ENCODE measurements around the gene AIF1.

The AIF1 gene

DNA sequence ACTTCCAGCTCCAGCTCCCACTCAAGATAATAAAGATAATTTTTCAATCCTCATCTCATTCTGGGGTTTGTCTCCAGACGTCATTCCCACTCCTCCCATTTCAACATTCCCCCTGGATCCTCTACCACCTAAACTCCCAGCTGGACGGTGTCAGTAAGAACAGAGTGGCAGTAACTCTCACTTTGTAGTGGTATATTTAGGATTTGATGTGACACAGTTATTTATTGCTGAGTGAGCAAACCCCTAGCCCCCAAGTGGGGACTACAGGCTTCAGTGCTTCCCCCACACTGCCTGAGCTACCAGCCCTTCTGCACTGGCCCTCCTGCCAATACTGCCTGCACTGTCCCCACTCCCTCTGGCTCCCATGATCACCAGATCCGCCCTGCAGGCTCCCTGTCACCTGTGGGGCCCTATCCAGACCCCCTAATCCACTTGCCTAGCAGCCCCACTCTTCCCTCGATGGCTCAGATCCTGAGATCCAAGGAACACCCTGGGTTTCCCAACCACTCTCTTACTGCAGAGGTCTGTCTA, 43.2 kb downstream of the AIF1 start:
- no peak for ATAC-seq
- TF ChIP-seq ZC3H10 (CRISPR knock-in tag; IDR thresholded peaks at IDR 0.05) (no peak), RARB (CRISPR knock-in tag; IDR thresholded peaks at IDR 0.05) (no peak), ZNF565 (CRISPR knock-in tag; conservative IDR thresholded peaks at IDR 0.05; ENCODE audit: low read depth) (no peak)
- TF ChIP-seq, protein P1, sequence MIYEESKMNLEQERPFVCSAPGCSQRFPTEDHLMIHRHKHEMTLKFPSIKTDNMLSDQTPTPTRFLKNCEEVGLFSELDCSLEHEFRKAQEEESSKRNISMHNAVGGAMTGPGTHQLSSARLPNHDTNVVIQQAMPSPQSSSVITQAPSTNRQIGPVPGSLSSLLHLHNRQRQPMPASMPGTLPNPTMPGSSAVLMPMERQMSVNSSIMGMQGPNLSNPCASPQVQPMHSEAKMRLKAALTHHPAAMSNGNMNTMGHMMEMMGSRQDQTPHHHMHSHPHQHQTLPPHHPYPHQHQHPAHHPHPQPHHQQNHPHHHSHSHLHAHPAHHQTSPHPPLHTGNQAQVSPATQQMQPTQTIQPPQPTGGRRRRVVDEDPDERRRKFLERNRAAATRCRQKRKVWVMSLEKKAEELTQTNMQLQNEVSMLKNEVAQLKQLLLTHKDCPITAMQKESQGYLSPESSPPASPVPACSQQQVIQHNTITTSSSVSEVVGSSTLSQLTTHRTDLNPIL (CRISPR knock-in tag; IDR thresholded peaks at IDR 0.05; ENCODE audit: low read depth), result no peak

DNA sequence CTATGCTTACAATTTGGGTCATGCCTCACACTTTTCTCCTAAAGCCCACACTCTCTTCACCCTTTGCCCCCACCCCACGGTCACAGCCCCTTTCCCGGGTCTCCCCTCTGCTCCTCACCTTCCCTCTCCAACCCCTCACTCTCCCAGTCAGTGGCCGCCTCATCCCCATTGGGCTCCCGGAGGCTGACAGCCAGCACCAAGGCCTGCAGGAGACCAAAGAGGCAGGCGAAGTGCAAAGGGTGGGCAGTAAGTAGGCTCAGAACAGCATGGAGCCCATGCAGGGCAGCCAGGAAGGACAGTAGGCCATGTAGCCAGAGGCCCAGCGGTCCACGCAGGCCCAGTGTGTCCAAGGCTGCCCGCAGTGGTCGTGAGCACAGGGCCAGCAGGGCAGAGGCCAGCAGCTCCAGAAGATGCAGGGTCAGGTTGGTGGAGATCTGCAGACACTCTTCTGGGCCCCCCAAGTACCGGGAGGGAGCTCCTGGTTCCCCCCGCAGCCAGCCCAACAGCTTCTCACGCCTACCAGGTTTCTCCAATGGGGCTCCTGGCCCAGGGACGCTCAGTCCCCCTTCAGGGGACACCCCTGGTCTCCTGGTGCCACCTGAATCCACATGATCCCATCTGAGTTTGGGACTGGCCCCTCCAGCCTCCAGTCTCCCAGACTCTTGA, 44.1 kb downstream of the AIF1 start:
- ATAC-seq, result no peak
- TF ChIP-seq ZNF8 (CRISPR knock-in tag; IDR thresholded peaks at IDR 0.05), result no peak
- no peak for TF ChIP-seq GLIS3 (CRISPR knock-in tag; IDR thresholded peaks at IDR 0.05)
- TF ChIP-seq ZFP30 (CRISPR knock-in tag; IDR thresholded peaks at IDR 0.05), result no peak
- TF ChIP-seq PPARA (CRISPR knock-in tag; IDR thresholded peaks at IDR 0.05; ENCODE audit: borderline replicate concordance), result no peak
- no peak for TF ChIP-seq ARNTL (CRISPR knock-in tag; IDR thresholded peaks at IDR 0.05; ENCODE audit: borderline replicate concordance, low read depth)
- TF ChIP-seq TCF4 (CRISPR knock-in tag; IDR thresholded peaks at IDR 0.05; ENCODE audit: borderline replicate concordance), result no peak
- no peak for TF ChIP-seq ZNF70 (CRISPR knock-in tag; IDR thresholded peaks at IDR 0.05)
- no peak for TF ChIP-seq ZFP3 (CRISPR knock-in tag; IDR thresholded peaks at IDR 0.05)
- TF ChIP-seq, protein P1 (CRISPR knock-in tag; IDR thresholded peaks at IDR 0.05; ENCODE audit: low read depth), result no peak
- no peak for TF ChIP-seq CSDC2 (CRISPR knock-in tag; IDR thresholded peaks at IDR 0.05)
- TF ChIP-seq BACH2 (CRISPR knock-in tag; IDR thresholded peaks at IDR 0.05; ENCODE audit: borderline replicate concordance), result no peak
- TF ChIP-seq, protein P2, sequence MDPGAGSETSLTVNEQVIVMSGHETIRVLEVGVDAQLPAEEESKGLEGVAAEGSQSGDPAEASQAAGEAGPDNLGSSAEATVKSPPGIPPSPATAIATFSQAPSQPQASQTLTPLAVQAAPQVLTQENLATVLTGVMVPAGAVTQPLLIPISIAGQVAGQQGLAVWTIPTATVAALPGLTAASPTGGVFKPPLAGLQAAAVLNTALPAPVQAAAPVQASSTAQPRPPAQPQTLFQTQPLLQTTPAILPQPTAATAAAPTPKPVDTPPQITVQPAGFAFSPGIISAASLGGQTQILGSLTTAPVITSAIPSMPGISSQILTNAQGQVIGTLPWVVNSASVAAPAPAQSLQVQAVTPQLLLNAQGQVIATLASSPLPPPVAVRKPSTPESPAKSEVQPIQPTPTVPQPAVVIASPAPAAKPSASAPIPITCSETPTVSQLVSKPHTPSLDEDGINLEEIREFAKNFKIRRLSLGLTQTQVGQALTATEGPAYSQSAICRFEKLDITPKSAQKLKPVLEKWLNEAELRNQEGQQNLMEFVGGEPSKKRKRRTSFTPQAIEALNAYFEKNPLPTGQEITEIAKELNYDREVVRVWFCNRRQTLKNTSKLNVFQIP (CRISPR knock-in tag; IDR thresholded peaks at IDR 0.05; ENCODE audit: borderline replicate concordance, low read depth), result no peak
- TF ChIP-seq, protein P3, sequence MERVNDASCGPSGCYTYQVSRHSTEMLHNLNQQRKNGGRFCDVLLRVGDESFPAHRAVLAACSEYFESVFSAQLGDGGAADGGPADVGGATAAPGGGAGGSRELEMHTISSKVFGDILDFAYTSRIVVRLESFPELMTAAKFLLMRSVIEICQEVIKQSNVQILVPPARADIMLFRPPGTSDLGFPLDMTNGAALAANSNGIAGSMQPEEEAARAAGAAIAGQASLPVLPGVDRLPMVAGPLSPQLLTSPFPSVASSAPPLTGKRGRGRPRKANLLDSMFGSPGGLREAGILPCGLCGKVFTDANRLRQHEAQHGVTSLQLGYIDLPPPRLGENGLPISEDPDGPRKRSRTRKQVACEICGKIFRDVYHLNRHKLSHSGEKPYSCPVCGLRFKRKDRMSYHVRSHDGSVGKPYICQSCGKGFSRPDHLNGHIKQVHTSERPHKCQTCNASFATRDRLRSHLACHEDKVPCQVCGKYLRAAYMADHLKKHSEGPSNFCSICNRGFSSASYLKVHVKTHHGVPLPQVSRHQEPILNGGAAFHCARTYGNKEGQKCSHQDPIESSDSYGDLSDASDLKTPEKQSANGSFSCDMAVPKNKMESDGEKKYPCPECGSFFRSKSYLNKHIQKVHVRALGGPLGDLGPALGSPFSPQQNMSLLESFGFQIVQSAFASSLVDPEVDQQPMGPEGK (CRISPR knock-in tag; IDR thresholded peaks at IDR 0.05; ENCODE audit: borderline replicate concordance), result no peak

DNA sequence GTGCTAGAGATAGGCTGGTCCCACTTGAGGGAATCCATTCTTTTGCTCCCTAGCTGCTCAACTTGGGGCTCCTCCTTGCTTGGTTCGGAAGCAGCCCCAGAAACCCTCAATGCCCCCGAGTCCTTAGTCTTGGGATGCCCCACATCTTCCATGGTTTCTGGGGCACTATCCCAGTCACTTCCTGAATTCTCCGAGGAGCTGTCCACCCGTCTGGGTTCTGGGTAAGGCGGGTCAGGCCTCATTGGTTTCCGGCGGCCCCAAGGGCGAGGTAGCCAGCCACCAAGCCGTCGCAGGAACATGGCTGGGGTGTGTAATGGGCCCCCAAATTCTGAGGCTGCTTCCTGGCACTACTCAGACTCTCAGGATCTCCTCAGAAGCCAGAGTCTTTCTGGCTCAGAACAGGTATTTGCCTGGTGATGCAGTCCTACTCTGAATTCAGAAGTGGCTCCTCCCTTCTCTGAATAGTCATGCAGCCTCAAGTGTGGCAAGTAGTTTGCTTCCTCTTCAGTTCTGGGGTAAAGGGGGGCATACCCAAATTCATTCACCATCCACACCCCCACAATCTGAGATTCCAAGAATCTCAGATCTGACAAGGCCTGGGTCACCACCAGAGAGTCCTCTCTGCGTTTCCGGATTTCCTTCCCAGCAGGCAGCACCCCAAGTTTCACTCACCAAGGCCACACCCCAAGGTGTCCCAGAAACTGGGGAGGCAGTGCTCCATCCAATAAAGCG, 44.8 kb downstream of the AIF1 start:
- ATAC-seq, result peak; percentile 50
- TF ChIP-seq, protein P4, sequence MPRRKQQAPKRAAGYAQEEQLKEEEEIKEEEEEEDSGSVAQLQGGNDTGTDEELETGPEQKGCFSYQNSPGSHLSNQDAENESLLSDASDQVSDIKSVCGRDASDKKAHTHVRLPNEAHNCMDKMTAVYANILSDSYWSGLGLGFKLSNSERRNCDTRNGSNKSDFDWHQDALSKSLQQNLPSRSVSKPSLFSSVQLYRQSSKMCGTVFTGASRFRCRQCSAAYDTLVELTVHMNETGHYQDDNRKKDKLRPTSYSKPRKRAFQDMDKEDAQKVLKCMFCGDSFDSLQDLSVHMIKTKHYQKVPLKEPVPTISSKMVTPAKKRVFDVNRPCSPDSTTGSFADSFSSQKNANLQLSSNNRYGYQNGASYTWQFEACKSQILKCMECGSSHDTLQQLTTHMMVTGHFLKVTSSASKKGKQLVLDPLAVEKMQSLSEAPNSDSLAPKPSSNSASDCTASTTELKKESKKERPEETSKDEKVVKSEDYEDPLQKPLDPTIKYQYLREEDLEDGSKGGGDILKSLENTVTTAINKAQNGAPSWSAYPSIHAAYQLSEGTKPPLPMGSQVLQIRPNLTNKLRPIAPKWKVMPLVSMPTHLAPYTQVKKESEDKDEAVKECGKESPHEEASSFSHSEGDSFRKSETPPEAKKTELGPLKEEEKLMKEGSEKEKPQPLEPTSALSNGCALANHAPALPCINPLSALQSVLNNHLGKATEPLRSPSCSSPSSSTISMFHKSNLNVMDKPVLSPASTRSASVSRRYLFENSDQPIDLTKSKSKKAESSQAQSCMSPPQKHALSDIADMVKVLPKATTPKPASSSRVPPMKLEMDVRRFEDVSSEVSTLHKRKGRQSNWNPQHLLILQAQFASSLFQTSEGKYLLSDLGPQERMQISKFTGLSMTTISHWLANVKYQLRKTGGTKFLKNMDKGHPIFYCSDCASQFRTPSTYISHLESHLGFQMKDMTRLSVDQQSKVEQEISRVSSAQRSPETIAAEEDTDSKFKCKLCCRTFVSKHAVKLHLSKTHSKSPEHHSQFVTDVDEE (CRISPR knock-in tag; IDR thresholded peaks at IDR 0.05), result no peak
- TF ChIP-seq OSR1 (CRISPR knock-in tag; IDR thresholded peaks at IDR 0.05) (no peak), BACH2 (CRISPR knock-in tag; IDR thresholded peaks at IDR 0.05; ENCODE audit: borderline replicate concordance) (no peak), ISL1 (CRISPR knock-in tag; IDR thresholded peaks at IDR 0.05) (no peak), PPARA (CRISPR knock-in tag; IDR thresholded peaks at IDR 0.05; ENCODE audit: borderline replicate concordance) (no peak), SNAI2 (CRISPR knock-in tag; IDR thresholded peaks at IDR 0.05) (no peak), ZNF70 (CRISPR knock-in tag; IDR thresholded peaks at IDR 0.05) (no peak), ARNTL (CRISPR knock-in tag; IDR thresholded peaks at IDR 0.05; ENCODE audit: borderline replicate concordance, low read depth) (no peak), CSDC2 (CRISPR knock-in tag; IDR thresholded peaks at IDR 0.05) (no peak), ESRRG (CRISPR knock-in tag; IDR thresholded peaks at IDR 0.05) (no peak), GLIS3 (CRISPR knock-in tag; IDR thresholded peaks at IDR 0.05) (no peak), ZNF8 (CRISPR knock-in tag; IDR thresholded peaks at IDR 0.05) (no peak), TCF4 (CRISPR knock-in tag; IDR thresholded peaks at IDR 0.05; ENCODE audit: borderline replicate concordance) (no peak)
- TF ChIP-seq, protein P2 (CRISPR knock-in tag; IDR thresholded peaks at IDR 0.05; ENCODE audit: borderline replicate concordance, low read depth), result no peak
- TF ChIP-seq, protein P1 (CRISPR knock-in tag; IDR thresholded peaks at IDR 0.05; ENCODE audit: low read depth), result no peak

All from SK-N-SH treated with all-trans-retinoic acid at 6 μM for 48 hours (cell line).